ENCODE measurements around the gene GCNT3. TPM values are rescaled to one million over a fixed set of nuclear protein-coding genes. Genes with fewer than 3 reads are reported as not detected.

GCNT3 gene
- total and polyA plus RNA-seq, 9 donors: 0.50 to 4.1 (median 0.72) TPM; not detected in 2

DNA sequence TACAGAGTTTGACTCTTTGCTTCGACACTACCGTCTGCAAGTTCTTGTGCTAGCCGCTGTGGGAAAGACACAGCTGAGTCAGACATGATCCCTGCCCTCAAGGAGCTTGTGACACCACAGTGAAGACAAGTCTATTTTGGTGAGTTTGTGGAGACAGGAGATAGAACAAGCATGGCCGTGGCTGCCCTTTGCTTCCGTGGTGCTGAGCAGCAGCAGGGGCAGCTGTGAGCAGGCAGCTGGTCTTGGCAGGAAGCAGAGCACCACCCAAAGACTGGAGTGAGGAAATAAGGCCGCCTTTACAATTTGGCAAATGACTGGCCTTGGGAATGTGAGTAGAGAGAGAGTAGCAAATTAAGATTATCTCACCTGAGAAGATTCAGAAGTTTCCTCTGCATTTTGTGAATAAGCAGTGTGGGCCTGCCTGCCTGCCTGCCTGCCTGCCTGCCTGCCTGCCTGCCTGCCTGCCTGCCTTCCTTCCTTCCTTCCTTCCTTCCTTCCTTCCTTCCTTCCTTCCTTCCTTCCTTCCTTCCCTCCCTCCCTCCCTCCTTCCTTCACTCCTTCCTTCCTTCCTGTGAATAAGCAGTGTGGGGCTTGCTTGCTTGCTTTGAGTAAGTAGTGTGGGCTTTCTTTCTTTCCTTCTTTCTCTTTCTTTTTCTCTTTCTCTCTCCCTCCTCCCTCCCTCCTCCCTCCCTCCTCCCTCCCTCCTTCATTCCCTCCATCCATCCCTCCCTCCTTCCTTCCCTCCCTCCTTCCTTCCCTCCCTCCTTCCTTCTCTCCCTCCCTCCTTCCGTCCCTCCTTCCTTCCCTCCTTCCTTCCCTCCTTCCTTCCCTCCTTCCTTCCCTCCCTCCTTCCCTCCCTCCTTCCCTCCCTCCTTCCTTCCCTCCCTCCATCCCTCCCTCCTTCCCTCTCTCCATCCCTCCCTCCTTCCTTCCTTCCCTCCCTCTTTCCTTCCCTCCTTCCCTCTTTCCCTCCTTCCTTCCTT is 1.6 kb upstream of the GCNT3 start:
- H3K27me3 ChIP-seq: no peaks in the 10 kb centered on the region
- 80 to 84% (median 81%) methylated on average over 6 to 7 of the region's 7 CpGs for WGBS, 3 donors
- DNase-seq: no peak
- no peak overlapping the region for H3K27ac ChIP-seq
- no peak overlapping the region for H3K4me3 ChIP-seq
- intact Hi-C loops (cut with DNase I): loop anchor here in 1 of 4 donors (10.0 kb wide), 1 partner anchor 1415 kb away; no protein-coding TSS in a partner anchor
- TF ChIP-seq CTCF (IDR thresholded peaks at IDR 0.05) (no peak), EP300 (IDR thresholded peaks at IDR 0.05) (no peak), POLR2A (IDR thresholded peaks at IDR 0.05) (no peak)
- H3K4me1 ChIP-seq (ENCODE audit: insufficient read depth): no peaks in the 10 kb centered on the region
- H3K9me3 ChIP-seq: no peaks in the 10 kb centered on the region
- H3K36me3 ChIP-seq: no peaks in the 10 kb centered on the region

DNA sequence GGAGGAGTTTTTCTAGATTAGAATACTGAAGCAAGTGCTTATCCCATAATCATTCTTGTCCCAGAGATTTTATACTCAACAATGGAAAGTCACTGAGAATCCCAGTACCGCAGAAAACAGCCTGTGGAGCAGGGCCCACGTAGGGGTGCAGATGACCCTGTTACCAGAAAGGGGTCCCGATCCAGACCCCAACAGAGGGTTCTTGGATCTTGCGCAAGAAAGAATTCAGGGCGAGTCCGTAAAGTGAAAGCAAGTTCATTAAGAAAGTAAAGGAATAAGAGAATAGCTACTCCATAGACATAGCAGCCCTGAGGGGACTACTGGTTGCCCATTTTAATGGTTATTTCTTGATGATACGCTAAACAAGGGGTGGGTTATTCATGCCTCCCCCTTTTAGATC is 2.6 kb downstream of the GCNT3 start:
- no peak for DNase-seq
- Histone ChIP-seq H3K9me3 (no peaks in the 10 kb centered on the region), H3K36me3 (no peaks in the 10 kb centered on the region), H3K4me1 (ENCODE audit: insufficient read depth) (no peaks in the 10 kb centered on the region), H3K27ac (no peak overlapping the region), H3K4me3 (no peak overlapping the region), H3K27me3 (no peaks in the 10 kb centered on the region)
- WGBS, 3 donors: 95 to 96% (median 96%) methylated on average over 7 of the region's 7 CpGs
- TF ChIP-seq CTCF (IDR thresholded peaks at IDR 0.05): no peak
- intact Hi-C loops (cut with DNase I): no loop called here

DNA sequence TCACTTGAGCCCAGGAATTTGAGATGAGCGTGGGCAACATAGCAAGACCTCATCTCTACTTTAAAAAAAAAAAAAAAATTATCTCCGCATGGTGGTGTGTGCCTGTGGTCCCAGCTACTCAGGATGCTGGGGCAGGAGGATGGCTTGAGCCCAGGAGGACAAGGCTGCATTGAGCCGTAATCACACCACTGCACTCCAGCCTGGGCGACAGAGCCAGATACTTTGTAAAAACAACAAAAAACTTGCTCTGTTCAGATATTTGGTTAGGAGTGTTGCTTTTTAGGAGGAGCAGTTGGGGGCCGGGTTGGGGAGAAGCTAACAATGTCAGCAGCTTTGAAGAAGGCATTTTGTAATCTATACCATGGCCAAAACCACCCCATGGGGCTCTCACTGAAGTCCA is 4.1 kb downstream of the GCNT3 start:
- 84 to 93% (median 85%) methylated on average over 5 of the region's 5 CpGs for WGBS, 3 donors
- no peaks in the 10 kb centered on the region for H3K27me3 ChIP-seq
- no peaks in the 10 kb centered on the region for H3K36me3 ChIP-seq
- TF ChIP-seq CTCF (IDR thresholded peaks at IDR 0.05) (no peak), EP300 (IDR thresholded peaks at IDR 0.05) (no peak), POLR2A (IDR thresholded peaks at IDR 0.05) (no peak)
- no peak overlapping the region for H3K4me3 ChIP-seq
- no peak overlapping the region for H3K27ac ChIP-seq
- no peaks in the 10 kb centered on the region for H3K4me1 ChIP-seq (ENCODE audit: insufficient read depth)
- intact Hi-C loops (cut with DNase I): no loop called here
- DNase-seq: no peak
- no peaks in the 10 kb centered on the region for H3K9me3 ChIP-seq

GRCh38 chr15:59616379-59616778 is 4.8 kb downstream of the GCNT3 start:
- WGBS, 3 donors: 77 to 79% (median 78%) methylated on average over 3 of the region's 3 CpGs
- no peak overlapping the region for H3K27ac ChIP-seq
- no peaks in the 10 kb centered on the region for H3K27me3 ChIP-seq
- TF ChIP-seq POLR2A (IDR thresholded peaks at IDR 0.05) (no peak), EP300 (IDR thresholded peaks at IDR 0.05) (no peak), CTCF (IDR thresholded peaks at IDR 0.05) (no peak)
- H3K4me1 ChIP-seq (ENCODE audit: insufficient read depth): no peaks in the 10 kb centered on the region
- DNase-seq: no peak
- intact Hi-C loops (cut with DNase I): no loop called here
- H3K36me3 ChIP-seq: no peaks in the 10 kb centered on the region
- no peaks in the 10 kb centered on the region for H3K9me3 ChIP-seq
- H3K4me3 ChIP-seq: no peak overlapping the region

Data from ovary (tissue), 9 donors.